GM12874 (cell line): ENCODE results near the gene TRPV6.

ENCODE experiments used
- TF ChIP-seq, protein P1 (sequence below): IDR thresholded peaks from 2 replicates; pipeline ENCODE4 v1.5.1; 2011; ENCODE audit warnings: low read depth, mild to moderate bottlenecking, control low read depth, low read length, moderate library complexity; ENCODE audit not compliant: insufficient read depth

TRPV6 gene

DNA sequence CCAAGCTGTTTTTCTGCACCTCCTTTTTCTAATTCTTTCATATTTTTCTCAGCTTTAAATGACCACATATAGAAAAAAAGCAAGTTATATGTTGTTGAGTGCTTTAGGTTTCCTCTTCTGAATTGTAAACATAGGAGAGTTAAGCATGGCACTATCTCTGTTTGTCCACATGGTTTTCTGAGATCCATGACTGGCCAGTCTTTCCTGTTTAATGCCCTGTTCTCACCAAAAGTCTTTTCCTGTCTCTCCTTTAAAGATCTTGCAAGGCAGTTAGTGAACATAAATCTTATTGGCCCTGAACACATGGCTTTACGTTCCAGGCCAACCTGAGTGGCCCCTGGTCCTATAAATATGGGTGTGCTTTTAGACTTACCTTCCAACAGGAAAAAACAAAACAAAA, 28.6 kb upstream of the TRPV6 start:
- TF ChIP-seq, protein P1, sequence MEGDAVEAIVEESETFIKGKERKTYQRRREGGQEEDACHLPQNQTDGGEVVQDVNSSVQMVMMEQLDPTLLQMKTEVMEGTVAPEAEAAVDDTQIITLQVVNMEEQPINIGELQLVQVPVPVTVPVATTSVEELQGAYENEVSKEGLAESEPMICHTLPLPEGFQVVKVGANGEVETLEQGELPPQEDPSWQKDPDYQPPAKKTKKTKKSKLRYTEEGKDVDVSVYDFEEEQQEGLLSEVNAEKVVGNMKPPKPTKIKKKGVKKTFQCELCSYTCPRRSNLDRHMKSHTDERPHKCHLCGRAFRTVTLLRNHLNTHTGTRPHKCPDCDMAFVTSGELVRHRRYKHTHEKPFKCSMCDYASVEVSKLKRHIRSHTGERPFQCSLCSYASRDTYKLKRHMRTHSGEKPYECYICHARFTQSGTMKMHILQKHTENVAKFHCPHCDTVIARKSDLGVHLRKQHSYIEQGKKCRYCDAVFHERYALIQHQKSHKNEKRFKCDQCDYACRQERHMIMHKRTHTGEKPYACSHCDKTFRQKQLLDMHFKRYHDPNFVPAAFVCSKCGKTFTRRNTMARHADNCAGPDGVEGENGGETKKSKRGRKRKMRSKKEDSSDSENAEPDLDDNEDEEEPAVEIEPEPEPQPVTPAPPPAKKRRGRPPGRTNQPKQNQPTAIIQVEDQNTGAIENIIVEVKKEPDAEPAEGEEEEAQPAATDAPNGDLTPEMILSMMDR, result no peak

DNA sequence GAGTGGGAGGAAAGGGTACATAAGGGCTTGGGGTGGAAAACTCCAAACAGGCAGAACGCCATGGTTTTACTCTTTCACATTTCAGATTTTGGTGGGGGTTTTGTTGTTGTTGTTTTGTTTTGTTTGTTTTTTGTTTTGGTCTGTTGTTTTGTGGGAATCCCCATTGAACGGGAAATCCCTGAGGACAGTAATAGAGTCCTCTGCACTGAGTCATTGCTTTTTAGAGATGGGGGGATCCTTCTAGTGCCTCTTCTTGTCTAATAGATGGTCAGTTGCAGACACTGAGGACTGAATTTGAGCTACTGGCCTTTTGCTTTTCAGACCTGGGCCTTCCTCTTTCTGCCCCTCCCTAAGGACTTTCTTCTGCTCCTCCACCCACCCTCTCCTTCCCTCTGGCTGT, 28.0 kb upstream of the TRPV6 start:
- TF ChIP-seq, protein P1, result no peak

DNA sequence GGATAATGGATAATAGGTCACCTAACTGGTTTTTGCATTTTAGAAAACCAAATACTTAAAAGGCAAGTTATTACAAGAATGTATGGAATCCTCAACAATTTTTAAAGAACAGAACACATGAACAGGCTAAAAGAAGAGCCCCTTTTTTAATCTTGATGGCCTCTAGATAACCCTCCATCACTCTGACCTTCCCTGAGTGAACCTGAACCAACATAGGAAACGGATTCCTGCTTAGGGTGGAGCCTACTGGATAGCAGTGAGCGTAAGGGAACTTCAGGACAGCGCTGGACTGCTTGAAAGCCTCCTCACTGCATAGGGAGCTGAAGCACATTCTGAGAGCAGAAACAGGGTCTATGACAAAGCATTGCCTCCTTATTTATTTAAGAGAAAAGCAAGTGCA, 27.5 kb upstream of the TRPV6 start:
- TF ChIP-seq, protein P1, result no peak

DNA sequence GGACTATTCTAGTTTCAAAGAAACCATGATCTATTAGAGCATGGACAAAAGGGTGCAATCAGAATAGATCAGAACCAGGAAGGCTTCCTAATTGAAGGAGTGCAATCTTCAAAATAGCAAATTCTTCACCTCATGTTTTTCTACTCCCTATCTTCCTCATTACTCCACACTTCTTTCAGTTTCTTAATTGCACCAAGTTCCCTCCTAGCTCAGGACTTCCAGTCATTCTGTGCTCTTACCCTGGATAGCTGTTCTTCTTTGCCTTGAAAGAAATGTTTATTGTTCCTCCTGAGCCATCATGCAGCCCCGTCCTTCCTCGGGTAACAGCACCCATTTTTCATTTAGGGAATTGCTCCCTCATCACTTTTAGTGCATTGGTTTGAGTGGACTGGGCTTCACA, 24.9 kb upstream of the TRPV6 start:
- TF ChIP-seq, protein P1, result no peak

DNA sequence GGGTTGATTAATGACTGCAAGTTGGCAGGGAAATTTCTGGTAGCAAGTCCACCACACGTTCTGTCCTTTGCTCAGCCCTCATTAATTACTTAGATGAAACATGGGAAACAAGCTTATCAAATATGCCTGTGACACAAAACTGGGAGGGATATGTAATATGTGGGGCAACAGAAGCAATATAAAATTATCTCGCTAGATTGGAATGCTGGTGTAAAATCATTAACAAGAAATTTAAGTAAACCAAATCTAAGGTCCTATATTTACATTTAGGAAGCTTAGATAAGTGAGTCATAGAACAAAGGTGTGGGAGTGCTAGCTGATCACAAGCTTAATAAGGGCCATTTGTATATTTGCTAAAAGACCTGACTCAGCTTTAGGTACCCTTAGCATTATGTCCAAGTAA, 24.5 kb upstream of the TRPV6 start:
- TF ChIP-seq, protein P1, result no peak

DNA sequence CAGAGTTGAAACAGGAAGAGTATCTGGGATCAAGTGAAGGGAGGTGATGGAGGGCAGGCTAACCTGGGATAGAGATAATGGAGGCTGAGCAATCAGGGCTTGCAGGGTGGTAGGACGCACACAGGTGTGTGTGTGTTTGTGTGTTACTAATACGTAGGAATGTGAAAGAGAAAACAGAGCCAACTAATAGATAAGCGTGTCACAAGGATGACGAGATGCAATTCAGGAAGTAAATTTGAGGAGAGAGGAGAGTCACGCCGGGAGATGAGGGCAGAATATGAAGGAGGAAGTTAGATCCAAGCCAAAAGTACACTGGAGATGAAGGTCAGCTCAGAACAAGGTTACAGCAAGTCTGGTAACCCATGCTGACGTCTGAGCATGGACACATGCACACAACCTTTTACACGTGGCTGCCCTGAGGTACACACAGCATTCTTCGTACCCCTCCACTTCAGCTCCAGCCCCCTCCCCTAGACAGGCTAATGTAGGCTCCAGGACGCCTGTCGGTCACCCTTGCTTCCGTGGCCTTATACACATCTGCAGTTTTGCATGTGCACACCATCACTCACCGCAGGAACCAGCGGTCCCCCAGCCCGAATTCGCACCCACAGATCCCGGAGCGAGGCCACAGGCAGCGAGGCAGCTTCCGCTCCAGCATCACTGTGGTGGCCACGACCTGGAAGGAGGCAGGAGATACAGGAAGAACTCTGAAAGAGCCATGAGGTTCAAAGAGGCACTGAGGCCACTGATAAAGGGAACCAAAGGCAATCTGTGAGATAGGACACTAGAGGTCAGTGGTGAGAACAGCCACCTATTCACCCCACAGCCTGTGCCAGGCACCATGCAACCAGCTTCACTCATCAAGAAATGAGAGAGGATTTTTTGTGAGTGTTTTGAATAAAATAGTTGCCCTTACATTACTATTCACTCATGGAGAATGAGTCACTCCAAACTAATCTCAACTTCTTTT, 23.7 kb upstream of the TRPV6 start:
- TF ChIP-seq, protein P1, result peak; percentile 34; the same call in 1 of the 2 replicates

DNA sequence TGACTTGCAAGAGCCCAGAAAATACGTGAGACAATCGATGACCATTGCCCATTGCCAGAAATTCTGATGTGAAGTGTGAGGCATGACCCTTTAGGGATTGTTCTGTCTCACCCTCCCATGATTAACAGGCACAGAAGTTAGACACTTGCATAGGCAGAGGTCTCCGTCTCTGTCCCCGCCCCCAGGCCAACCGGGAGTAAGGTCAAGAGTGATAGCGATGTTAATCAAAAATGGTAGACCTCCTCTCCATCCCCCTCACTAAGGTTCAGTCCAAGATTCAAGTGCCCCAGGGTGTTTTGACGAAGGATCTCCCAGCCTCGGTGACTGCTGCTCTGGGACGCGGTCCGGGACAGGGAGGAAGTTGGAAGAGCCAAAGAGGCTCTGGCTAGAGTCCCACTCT, 22.7 kb upstream of the TRPV6 start:
- TF ChIP-seq, protein P1, result no peak
